Prostate gland (tissue), 2 donors: ENCODE data around the gene PDE8A.

ENCODE experiments used
- POLR2A ChIP-seq: fragments of 450-650 bp; IDR thresholded peaks from one replicate; pipeline ENCODE4 v1.6.1; 2016; ENCODE audit warnings: antibody characterized with exemption, mild to moderate bottlenecking
- TF ChIP-seq, protein P1 (sequence below), 4 experiments: fragments of 200-600 bp in 2 of 4; fragments of 450-650 bp in 2 of 4; sonication (generic) in 2 of 4; IDR thresholded peaks; 1 replicate in 3 of 4; 2 replicates in 1 of 4; pipeline ENCODE4 v1.5.1; 2016 to 2019; ENCODE audit warnings: antibody characterized with exemption in 4 of 4, mild to moderate bottlenecking in 2 of 4, moderate library complexity in 2 of 4

GRCh38 chr15:85028416-85028815 is 46.8 kb downstream of the PDE8A start:
- TF ChIP-seq, protein P1, sequence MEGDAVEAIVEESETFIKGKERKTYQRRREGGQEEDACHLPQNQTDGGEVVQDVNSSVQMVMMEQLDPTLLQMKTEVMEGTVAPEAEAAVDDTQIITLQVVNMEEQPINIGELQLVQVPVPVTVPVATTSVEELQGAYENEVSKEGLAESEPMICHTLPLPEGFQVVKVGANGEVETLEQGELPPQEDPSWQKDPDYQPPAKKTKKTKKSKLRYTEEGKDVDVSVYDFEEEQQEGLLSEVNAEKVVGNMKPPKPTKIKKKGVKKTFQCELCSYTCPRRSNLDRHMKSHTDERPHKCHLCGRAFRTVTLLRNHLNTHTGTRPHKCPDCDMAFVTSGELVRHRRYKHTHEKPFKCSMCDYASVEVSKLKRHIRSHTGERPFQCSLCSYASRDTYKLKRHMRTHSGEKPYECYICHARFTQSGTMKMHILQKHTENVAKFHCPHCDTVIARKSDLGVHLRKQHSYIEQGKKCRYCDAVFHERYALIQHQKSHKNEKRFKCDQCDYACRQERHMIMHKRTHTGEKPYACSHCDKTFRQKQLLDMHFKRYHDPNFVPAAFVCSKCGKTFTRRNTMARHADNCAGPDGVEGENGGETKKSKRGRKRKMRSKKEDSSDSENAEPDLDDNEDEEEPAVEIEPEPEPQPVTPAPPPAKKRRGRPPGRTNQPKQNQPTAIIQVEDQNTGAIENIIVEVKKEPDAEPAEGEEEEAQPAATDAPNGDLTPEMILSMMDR (IDR thresholded peaks at IDR 0.05): no peak
- no peak for TF ChIP-seq POLR2A
